GM18499 (cell line): Measurements from ENCODE around the gene UGGT2.
"Not testable (repeated sequence)": the region's sequence is repeated elsewhere in the genome, so short reads cannot be mapped to it uniquely, and the experiment has no call there.

ENCODE experiments used
- ATAC-seq: cut with Tn5 transposase; IDR thresholded peaks from one replicate; pipeline ENCODE4 v1.9.1; 2021; ENCODE audit warnings: moderate number of reproducible peaks; ENCODE audit not compliant: insufficient read depth, unreplicated experiment

UGGT2 gene

GRCh38 chr13:95972651-95973050, 80.5 kb downstream of the UGGT2 start:
- not testable (repeated sequence) for ATAC-seq

- no peak for ATAC-seq
These were observed 82.3 kb downstream of the UGGT2 start for GRCh38 chr13:95970878-95971277.

GRCh38 chr13:95968906-95969305, 84.3 kb downstream of the UGGT2 start:
- ATAC-seq: no peak

- no peak for ATAC-seq
These were observed 95.9 kb downstream of the UGGT2 start for GRCh38 chr13:95957331-95957730.

GRCh38 chr13:95956589-95957148, 96.5 kb downstream of the UGGT2 start:
- no peak for ATAC-seq

GRCh38 chr13:95955719-95956118, 97.5 kb downstream of the UGGT2 start:
- ATAC-seq: no peak

GRCh38 chr13:95955255-95955654, 97.9 kb downstream of the UGGT2 start:
- ATAC-seq: peak; percentile 91

- no peak for ATAC-seq
These were observed 98.9 kb downstream of the UGGT2 start for GRCh38 chr13:95954266-95954665.

GRCh38 chr13:95950103-95950502, 103.1 kb downstream of the UGGT2 start:
- ATAC-seq: no peak

- ATAC-seq: no peak
These were observed 104.5 kb downstream of the UGGT2 start for GRCh38 chr13:95948656-95949055.

- ATAC-seq: no peak
These were observed 115.4 kb downstream of the UGGT2 start for GRCh38 chr13:95937714-95938320.

GRCh38 chr13:95931300-95932025, 121.7 kb downstream of the UGGT2 start:
- no peak for ATAC-seq

- ATAC-seq: no peak
These were observed 123.8 kb downstream of the UGGT2 start for GRCh38 chr13:95929430-95929829.

GRCh38 chr13:95928367-95928906, 124.8 kb downstream of the UGGT2 start:
- not testable (repeated sequence) for ATAC-seq

- no peak for ATAC-seq
These were observed 127.0 kb downstream of the UGGT2 start for GRCh38 chr13:95926231-95926630.

GRCh38 chr13:95924389-95924994, 128.7 kb downstream of the UGGT2 start:
- ATAC-seq: no peak

GRCh38 chr13:95921485-95921884, 131.7 kb downstream of the UGGT2 start:
- ATAC-seq: no peak

GRCh38 chr13:95920485-95920884, 132.7 kb downstream of the UGGT2 start:
- ATAC-seq: no peak

- ATAC-seq: no peak
These were observed 134.3 kb downstream of the UGGT2 start for GRCh38 chr13:95918860-95919259.

GRCh38 chr13:95914991-95915501, 138.2 kb downstream of the UGGT2 start:
- no peak for ATAC-seq

GRCh38 chr13:95906999-95907398, 146.2 kb downstream of the UGGT2 start:
- no peak for ATAC-seq
